SJSA1 (cell line): ENCODE results near the gene ARHGAP11A. TPM values are rescaled to one million over a fixed set of nuclear protein-coding genes. Genes with fewer than 3 reads are reported as not detected.
A peak's percentile ranks its signal among the peaks of the same experiment; 100 is the strongest.

ENCODE experiments used
- DNase-seq, 2 experiments: peaks; one replicate each; pipeline ENCODE4 v3.0.0-alpha.2; 2015 to 2020; ENCODE audit warnings: low spot score in 2 of 2, low read depth in 1 of 2
- H3K27ac ChIP-seq: fragments of 250-450 bp; sonication (Bioruptor Pico); 2 replicates; pipeline ENCODE4 v1.5.1; 2020; ENCODE audit warnings: mild to moderate bottlenecking, moderate library complexity
- H3K27me3 ChIP-seq: fragments of 250-450 bp; sonication (Bioruptor Pico); replicated peaks from 2 replicates; pipeline ENCODE4 v1.5.1; 2020; ENCODE audit warnings: mild to moderate bottlenecking, moderate library complexity
- H3K36me3 ChIP-seq: fragments of 250-450 bp; sonication (Bioruptor Pico); 2 replicates; pipeline ENCODE4 v1.5.1; 2020; ENCODE audit warnings: mild to moderate bottlenecking
- H3K4me1 ChIP-seq: fragments of 250-450 bp; sonication (Bioruptor Pico); replicated peaks from 2 replicates; pipeline ENCODE4 v1.6.1; 2021; ENCODE audit warnings: mild to moderate bottlenecking
- H3K4me3 ChIP-seq: fragments of 250-450 bp; sonication (Bioruptor Pico); 2 replicates; pipeline ENCODE4 v1.5.1; 2020; ENCODE audit warnings: mild to moderate bottlenecking
- H3K9me3 ChIP-seq: fragments of 250-450 bp; sonication (Bioruptor Pico); replicated peaks from 2 replicates; pipeline ENCODE4 v1.5.1; 2020; ENCODE audit warnings: mild to moderate bottlenecking
- total RNA-seq: library from RNA; depleted of rRNA; stranded (reverse); fragments of >200 nt; shearing (Covaris generic); gene quantifications from 2 replicates; pipeline ENCODE4 v1.2.3, GENCODE V29; 2014

Gene ARHGAP11A
- total RNA-seq, 1 experiment from 2014 or later, result 68.8 TPM

- no peak overlapping the region for H3K27ac ChIP-seq
- peaks cover 33% of the 10 kb centered on the region for H3K4me1 ChIP-seq
Observed at GRCh38 chr15:32667321-32667720, 52.0 kb downstream of the ARHGAP11A start.

GRCh38 chr15:32668942-32669341 lies 53.6 kb downstream of the ARHGAP11A start:
- no peak overlapping the region for H3K27ac ChIP-seq
- H3K4me1 ChIP-seq, result peaks cover 35% of the 10 kb centered on the region
- no peak overlapping the region for H3K4me3 ChIP-seq
- no peaks in the 10 kb centered on the region for H3K36me3 ChIP-seq
- no peaks in the 10 kb centered on the region for H3K27me3 ChIP-seq
- no peak for DNase-seq
- no peaks in the 10 kb centered on the region for H3K9me3 ChIP-seq

More at GRCh38 chr15:32667321-32667720, 52.0 kb downstream of the ARHGAP11A start:
- no peak for DNase-seq
- H3K4me3 ChIP-seq, result no peak overlapping the region
- no peaks in the 10 kb centered on the region for H3K36me3 ChIP-seq
- no peaks in the 10 kb centered on the region for H3K9me3 ChIP-seq
- no peaks in the 10 kb centered on the region for H3K27me3 ChIP-seq

GRCh38 chr15:32669896-32670611 lies 54.8 kb downstream of the ARHGAP11A start:
- Histone ChIP-seq H3K36me3 (no peaks in the 10 kb centered on the region), H3K27ac (peak overlapping the region; percentile 27), H3K27me3 (no peaks in the 10 kb centered on the region), H3K4me1 (peaks cover 35% of the 10 kb centered on the region), H3K4me3 (no peak overlapping the region), H3K9me3 (no peaks in the 10 kb centered on the region)
- DNase-seq, result peak in 1 of 2 experiments; percentile 72

- Histone ChIP-seq H3K27me3 (no peaks in the 10 kb centered on the region), H3K36me3 (no peaks in the 10 kb centered on the region), H3K4me1 (peaks cover 35% of the 10 kb centered on the region), H3K4me3 (no peak overlapping the region), H3K27ac (peak overlapping the region; percentile 27; the same call in 1 of the 2 replicates), H3K9me3 (no peaks in the 10 kb centered on the region)
- no peak for DNase-seq
Observed at GRCh38 chr15:32670623-32671022, 55.3 kb downstream of the ARHGAP11A start.

- Histone ChIP-seq H3K4me3 (no peak overlapping the region), H3K4me1 (peaks cover 35% of the 10 kb centered on the region), H3K27me3 (no peaks in the 10 kb centered on the region), H3K36me3 (no peaks in the 10 kb centered on the region), H3K9me3 (no peaks in the 10 kb centered on the region), H3K27ac (peak overlapping the region; percentile 38; the same call in 1 of the 2 replicates)
- peak; percentile 50 to 62 for DNase-seq
Observed at GRCh38 chr15:32671339-32672325, 56.3 kb downstream of the ARHGAP11A start.

GRCh38 chr15:32674681-32675080 lies 59.4 kb downstream of the ARHGAP11A start:
- Histone ChIP-seq H3K36me3 (no peaks in the 10 kb centered on the region), H3K4me1 (peaks cover 32% of the 10 kb centered on the region), H3K27me3 (no peaks in the 10 kb centered on the region), H3K9me3 (no peaks in the 10 kb centered on the region), H3K27ac (no peak overlapping the region), H3K4me3 (no peak overlapping the region)
- DNase-seq, result no peak

GRCh38 chr15:32675466-32675865 lies 60.2 kb downstream of the ARHGAP11A start:
- Histone ChIP-seq H3K4me1 (peaks cover 26% of the 10 kb centered on the region), H3K4me3 (no peak overlapping the region), H3K27me3 (no peaks in the 10 kb centered on the region), H3K27ac (no peak overlapping the region), H3K36me3 (no peaks in the 10 kb centered on the region), H3K9me3 (no peaks in the 10 kb centered on the region)
- DNase-seq, result no peak

- Histone ChIP-seq H3K27me3 (no peaks in the 10 kb centered on the region), H3K4me3 (no peak overlapping the region), H3K27ac (no peak overlapping the region), H3K9me3 (no peaks in the 10 kb centered on the region), H3K36me3 (no peaks in the 10 kb centered on the region), H3K4me1 (peaks cover 19% of the 10 kb centered on the region)
- no peak for DNase-seq
Observed at GRCh38 chr15:32676169-32676568, 60.9 kb downstream of the ARHGAP11A start.

GRCh38 chr15:32677238-32677750 lies 62.0 kb downstream of the ARHGAP11A start:
- DNase-seq, result no peak

GRCh38 chr15:32679298-32679690 lies 64.0 kb downstream of the ARHGAP11A start:
- H3K27me3 ChIP-seq, result no peaks in the 10 kb centered on the region
- no peaks in the 10 kb centered on the region for H3K36me3 ChIP-seq
- H3K4me1 ChIP-seq, result peaks cover 32% of the 10 kb centered on the region
- no peaks in the 10 kb centered on the region for H3K9me3 ChIP-seq
- DNase-seq, result no peak
- H3K27ac ChIP-seq, result no peak overlapping the region
- no peak overlapping the region for H3K4me3 ChIP-seq

More at GRCh38 chr15:32677238-32677750, 62.0 kb downstream of the ARHGAP11A start:
- Histone ChIP-seq H3K4me3 (no peak overlapping the region), H3K27ac (no peak overlapping the region), H3K27me3 (no peaks in the 10 kb centered on the region), H3K9me3 (no peaks in the 10 kb centered on the region), H3K36me3 (no peaks in the 10 kb centered on the region), H3K4me1 (peaks cover 13% of the 10 kb centered on the region)

GRCh38 chr15:32682569-32682968 lies 67.3 kb downstream of the ARHGAP11A start:
- H3K4me1 ChIP-seq, result peaks cover 50% of the 10 kb centered on the region
- H3K4me3 ChIP-seq, result no peak overlapping the region
- peak overlapping the region; percentile 73 for H3K27ac ChIP-seq

GRCh38 chr15:32682977-32683630 lies 67.8 kb downstream of the ARHGAP11A start:
- peaks cover 56% of the 10 kb centered on the region for H3K4me1 ChIP-seq
- peak overlapping the region; percentile 73 for H3K27ac ChIP-seq
- H3K27me3 ChIP-seq, result no peaks in the 10 kb centered on the region
- H3K9me3 ChIP-seq, result no peaks in the 10 kb centered on the region
- no peak overlapping the region for H3K4me3 ChIP-seq
- no peak for DNase-seq
- H3K36me3 ChIP-seq, result no peaks in the 10 kb centered on the region

More at GRCh38 chr15:32682569-32682968, 67.3 kb downstream of the ARHGAP11A start:
- Histone ChIP-seq H3K36me3 (no peaks in the 10 kb centered on the region), H3K9me3 (no peaks in the 10 kb centered on the region), H3K27me3 (no peaks in the 10 kb centered on the region)
- peak; percentile 59 to 71 for DNase-seq

- Histone ChIP-seq H3K4me1 (peaks cover 60% of the 10 kb centered on the region), H3K27ac (peak overlapping the region; percentile 73), H3K9me3 (no peaks in the 10 kb centered on the region), H3K4me3 (no peak overlapping the region), H3K27me3 (no peaks in the 10 kb centered on the region), H3K36me3 (no peaks in the 10 kb centered on the region)
- DNase-seq, result no peak
Observed at GRCh38 chr15:32683906-32684584, 68.7 kb downstream of the ARHGAP11A start.
